Astrocyte (in vitro differentiated cells and primary cell): ENCODE results near the gene SOX13.

Experiments used
- CTCF ChIP-seq: IDR thresholded peaks from 2 replicates; pipeline ENCODE4 v1.5.1; 2011; ENCODE audit warnings: low read depth, mild to moderate bottlenecking, inconsistent platforms, low read length, moderate library complexity; ENCODE audit not compliant: insufficient read depth
- EZH2 ChIP-seq: IDR thresholded peaks from 2 replicates; pipeline ENCODE4 v1.6.1; 2012; ENCODE audit warnings: mild to moderate bottlenecking, low read length, inconsistent platforms; ENCODE audit not compliant: insufficient read depth

DNA sequence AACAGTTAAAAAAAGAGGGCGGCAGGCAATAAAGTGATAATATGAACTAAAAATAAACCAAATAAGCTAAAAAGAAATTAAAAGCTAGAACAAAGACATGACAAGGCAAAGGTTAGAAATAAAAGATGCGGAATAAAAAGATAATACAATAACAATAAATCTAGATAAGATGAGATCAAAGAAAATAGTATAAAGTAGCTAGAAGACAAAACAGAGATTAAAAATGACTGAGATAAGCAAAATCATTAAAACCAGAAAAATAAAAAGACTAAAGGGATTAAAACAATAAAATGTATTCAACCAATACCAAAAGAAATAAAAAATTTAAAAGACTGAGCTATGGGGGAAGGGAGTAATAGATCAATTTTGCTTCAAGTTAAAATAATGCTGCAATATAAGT is 10.8 kb upstream of the SOX13 start:
- no peak for TF ChIP-seq CTCF
- no peak for TF ChIP-seq EZH2
